ENCODE results near the gene RAF1. TPM values are rescaled to one million over a fixed set of nuclear protein-coding genes. Genes with fewer than 3 reads are reported as not detected.

The RAF1 gene
- total and polyA plus RNA-seq, 2 of the 13 experiments (the other 11 are each of a cell fraction or from before 2014, with no cell fraction given) = 72.2 to 91.4 TPM

GRCh38 chr3:12571986-12572385, 91.9 kb downstream of the RAF1 start:
- H3K27ac ChIP-seq (ENCODE audit: extremely low read length, insufficient read depth, low read length) = no peak overlapping the region
- H4K20me1 ChIP-seq (ENCODE audit: insufficient read depth, low read length) = peaks cover 11% of the 10 kb centered on the region
- intact Hi-C loops (cut with micrococcal nuclease; ENCODE audit: unreplicated experiment) (no loop called here), in situ Hi-C loops (cut with HindIII; ENCODE audit: extremely low pct_ligation_motif_present, low pct_unique_long_range_greater_than_20kb) (no loop called here)
- no peak overlapping the region for H3K9ac ChIP-seq (ENCODE audit: insufficient read depth, low read depth, low read length)
- TF ChIP-seq KLF12 (CRISPR knock-in tag; IDR thresholded peaks at IDR 0.05; ENCODE audit: borderline replicate concordance) (no peak), GLMP (CRISPR knock-in tag; IDR thresholded peaks at IDR 0.05; ENCODE audit: borderline replicate concordance) (no peak), RARG (CRISPR knock-in tag; IDR thresholded peaks at IDR 0.05; ENCODE audit: low read depth) (no peak), KMT2B (CRISPR knock-in tag; IDR thresholded peaks at IDR 0.05) (no peak), SAFB2 (CRISPR knock-in tag; IDR thresholded peaks at IDR 0.05; ENCODE audit: borderline replicate concordance, low read depth) (no peak), FUBP1 (CRISPR knock-in tag; IDR thresholded peaks at IDR 0.05; ENCODE audit: borderline replicate concordance) (no peak), CEBPG (CRISPR knock-in tag; IDR thresholded peaks at IDR 0.05) (no peak), E2F2 (CRISPR knock-in tag; IDR thresholded peaks at IDR 0.05; ENCODE audit: borderline replicate concordance) (no peak), TCF12 (IDR thresholded peaks at IDR 0.05) (no peak), TCF12 (CRISPR knock-in tag; IDR thresholded peaks at IDR 0.05) (no peak), CHD4 (IDR thresholded peaks at IDR 0.05; ENCODE audit: borderline replicate concordance, low read length) (no peak), ZSCAN20 (CRISPR knock-in tag; IDR thresholded peaks at IDR 0.05; ENCODE audit: borderline replicate concordance) (no peak), NFIC (IDR thresholded peaks at IDR 0.05; ENCODE audit: low read length) (no peak), ZBTB38 (CRISPR knock-in tag; IDR thresholded peaks at IDR 0.05) (no peak), ZNF441 (CRISPR knock-in tag; IDR thresholded peaks at IDR 0.05; ENCODE audit: borderline replicate concordance) (no peak)
- no TSS peak for BruUV-seq (replicated peaks)
- 92% methylated on average over 7 of the region's 11 CpGs for WGBS (ENCODE audit: low lambda C conversion rate)
- peaks cover 44 to 84% of the 10 kb centered on the region in 2 experiments for H3K36me3 ChIP-seq (replicated peaks in 1 of 2; ENCODE audit: control insufficient read depth in 1 of 2, insufficient read depth in 2 of 2, low read length in 2 of 2)
- H3K4me1 ChIP-seq (ENCODE audit: insufficient read depth, low read length) = peaks cover 2% of the 10 kb centered on the region
- ATAC-seq = no peak
- no peak overlapping the region for H3K4me2 ChIP-seq (ENCODE audit: low read depth, low read length)
- no peak for DNase-seq (ENCODE audit: low spot score)
- CTCF ChIA-PET (ENCODE audit: low intra/inter-chr PET ratio, low total read pairs) = no interaction called here
- POLR2A ChIA-PET = no interaction called here
- FAIRE-seq = no peak
- peaks cover 24% of the 10 kb centered on the region for H3K79me2 ChIP-seq (ENCODE audit: insufficient read depth, low read length)
- H2AFZ ChIP-seq (ENCODE audit: low read length) = no peak overlapping the region
- H3K27me3 ChIP-seq (ENCODE audit: control insufficient read depth in 1 of 2, insufficient read depth in 2 of 2, low read length in 2 of 2) = no peaks in the 10 kb centered on the region
- no peak overlapping the region for H3K4me3 ChIP-seq (replicated peaks in 1 of 3; ENCODE audit: insufficient read depth in 1 of 3, low read depth in 2 of 3, low read length in 3 of 3)
- H3K9me3 ChIP-seq (ENCODE audit: low read length) = no peaks in the 10 kb centered on the region
